Measurements from ENCODE around the gene AKR1E2. TPM values are rescaled to one million over a fixed set of nuclear protein-coding genes. Genes with fewer than 3 reads are reported as not detected.

AKR1E2 gene
- total RNA-seq, 6 donors from 2014 or later = 3.3 to 18.8 (median 7.9) TPM

DNA sequence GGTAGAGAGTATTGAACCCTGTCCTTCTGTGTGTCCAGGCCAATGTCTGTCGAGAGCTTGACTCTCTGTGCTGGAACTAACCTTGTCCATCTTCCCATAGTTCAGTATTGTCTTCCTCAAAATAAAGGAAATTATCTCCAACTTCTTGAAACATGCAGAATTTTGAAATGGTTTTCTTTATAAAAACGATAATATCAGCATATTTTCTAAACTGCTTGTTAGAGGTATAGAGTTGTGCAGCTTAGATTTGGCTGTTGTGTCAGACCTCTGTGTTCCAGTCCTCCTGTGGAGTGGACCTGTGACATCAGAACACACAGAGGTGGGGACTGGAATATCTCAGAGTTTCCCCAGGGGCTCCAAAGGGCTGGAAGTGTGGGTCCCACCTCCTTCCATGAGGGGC lies 22.2 kb upstream of the AKR1E2 start:
- no peak overlapping the region for H3K4me3 ChIP-seq
- no peak overlapping the region for H3K27ac ChIP-seq
- DNase-seq (no peak), ATAC-seq (ENCODE audit: low FRiP score in 2 of 2) (no peak)
- no peaks in the 10 kb centered on the region for H3K36me3 ChIP-seq
- no peaks in the 10 kb centered on the region for H3K9me3 ChIP-seq
- 81% methylated on average over 2 of the region's 2 CpGs for WGBS, 2 donors
- H3K4me1 ChIP-seq = peaks cover 0 to 6% (median 0%) of the 10 kb centered on the region in 4 donors
- no peaks in the 10 kb centered on the region for H3K27me3 ChIP-seq
- TF ChIP-seq POLR2AphosphoS5 (IDR thresholded peaks at IDR 0.05) (no peak), EP300 (IDR thresholded peaks at IDR 0.05) (no peak), POLR2A (IDR thresholded peaks at IDR 0.05) (no peak)
- TF ChIP-seq, protein P1, sequence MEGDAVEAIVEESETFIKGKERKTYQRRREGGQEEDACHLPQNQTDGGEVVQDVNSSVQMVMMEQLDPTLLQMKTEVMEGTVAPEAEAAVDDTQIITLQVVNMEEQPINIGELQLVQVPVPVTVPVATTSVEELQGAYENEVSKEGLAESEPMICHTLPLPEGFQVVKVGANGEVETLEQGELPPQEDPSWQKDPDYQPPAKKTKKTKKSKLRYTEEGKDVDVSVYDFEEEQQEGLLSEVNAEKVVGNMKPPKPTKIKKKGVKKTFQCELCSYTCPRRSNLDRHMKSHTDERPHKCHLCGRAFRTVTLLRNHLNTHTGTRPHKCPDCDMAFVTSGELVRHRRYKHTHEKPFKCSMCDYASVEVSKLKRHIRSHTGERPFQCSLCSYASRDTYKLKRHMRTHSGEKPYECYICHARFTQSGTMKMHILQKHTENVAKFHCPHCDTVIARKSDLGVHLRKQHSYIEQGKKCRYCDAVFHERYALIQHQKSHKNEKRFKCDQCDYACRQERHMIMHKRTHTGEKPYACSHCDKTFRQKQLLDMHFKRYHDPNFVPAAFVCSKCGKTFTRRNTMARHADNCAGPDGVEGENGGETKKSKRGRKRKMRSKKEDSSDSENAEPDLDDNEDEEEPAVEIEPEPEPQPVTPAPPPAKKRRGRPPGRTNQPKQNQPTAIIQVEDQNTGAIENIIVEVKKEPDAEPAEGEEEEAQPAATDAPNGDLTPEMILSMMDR (IDR thresholded peaks at IDR 0.05) = no peak

DNA sequence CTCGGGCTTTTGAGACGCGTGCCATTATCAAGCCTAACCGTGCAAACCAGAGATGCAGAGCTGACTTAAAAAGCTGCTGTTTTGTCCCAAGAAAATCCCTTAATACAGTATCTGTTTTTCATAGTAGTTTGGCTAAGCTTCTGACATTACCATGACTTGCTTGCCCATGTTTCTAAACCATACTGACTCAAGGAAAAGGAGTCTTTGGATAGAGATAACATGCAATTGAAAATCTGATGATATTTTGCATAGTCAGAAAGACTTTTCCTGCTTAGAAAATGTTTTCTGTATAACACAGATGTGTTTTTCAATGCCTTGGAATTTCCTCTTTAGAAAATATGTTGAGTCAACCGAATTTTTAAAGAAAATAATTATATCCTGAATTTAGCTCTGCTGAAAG lies 21.5 kb upstream of the AKR1E2 start:
- 84% methylated on average over 5 of the region's 5 CpGs for WGBS, 2 donors
- ATAC-seq (ENCODE audit: low FRiP score in 2 of 2) (no peak), DNase-seq (no peak)
- H3K27me3 ChIP-seq = no peaks in the 10 kb centered on the region
- TF ChIP-seq, protein P1 (IDR thresholded peaks at IDR 0.05) = no peak
- no peak for TF ChIP-seq POLR2AphosphoS5 (IDR thresholded peaks at IDR 0.05)
- TF ChIP-seq EP300 (IDR thresholded peaks at IDR 0.05) = no peak
- no peak for TF ChIP-seq POLR2A (IDR thresholded peaks at IDR 0.05)
- H3K27ac ChIP-seq = no peak overlapping the region
- H3K36me3 ChIP-seq = no peaks in the 10 kb centered on the region
- H3K9me3 ChIP-seq = no peaks in the 10 kb centered on the region
- H3K4me3 ChIP-seq = no peak overlapping the region
- H3K4me1 ChIP-seq = peaks cover 0 to 6% (median 0%) of the 10 kb centered on the region in 4 donors

DNA sequence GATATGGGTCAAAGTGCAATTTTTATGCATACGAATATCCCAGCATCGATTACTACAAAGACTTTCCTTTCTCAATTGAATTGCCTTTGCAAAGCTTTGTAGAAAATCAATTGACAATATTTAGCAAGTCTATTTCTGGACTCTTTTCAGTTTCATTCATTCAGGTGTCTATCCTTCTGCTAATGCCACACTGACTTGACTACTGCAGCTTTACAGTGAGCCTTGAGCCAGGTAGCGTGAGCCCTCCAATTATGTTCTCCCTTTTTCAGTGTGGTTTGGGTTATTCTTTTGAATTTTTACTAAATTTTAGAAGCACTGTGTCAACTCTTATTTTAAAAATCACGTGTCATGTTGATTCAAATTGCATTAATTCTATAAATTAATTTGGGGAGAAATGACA lies 19.5 kb upstream of the AKR1E2 start:
- WGBS, 2 donors = 78 to 90% methylated on average over 4 of the region's 4 CpGs
- peaks cover 0 to 6% (median 0%) of the 10 kb centered on the region in 4 donors for H3K4me1 ChIP-seq
- H3K27ac ChIP-seq = no peak overlapping the region
- H3K36me3 ChIP-seq = no peaks in the 10 kb centered on the region
- H3K27me3 ChIP-seq = no peaks in the 10 kb centered on the region
- H3K4me3 ChIP-seq = no peak overlapping the region
- DNase-seq = no peak
- TF ChIP-seq POLR2A (IDR thresholded peaks at IDR 0.05) = no peak
- no peak for TF ChIP-seq EP300 (IDR thresholded peaks at IDR 0.05)
- no peak for TF ChIP-seq POLR2AphosphoS5 (IDR thresholded peaks at IDR 0.05)
- TF ChIP-seq, protein P1 (IDR thresholded peaks at IDR 0.05) = no peak
- no peaks in the 10 kb centered on the region for H3K9me3 ChIP-seq
- ATAC-seq (ENCODE audit: low FRiP score in 2 of 2) = no peak

DNA sequence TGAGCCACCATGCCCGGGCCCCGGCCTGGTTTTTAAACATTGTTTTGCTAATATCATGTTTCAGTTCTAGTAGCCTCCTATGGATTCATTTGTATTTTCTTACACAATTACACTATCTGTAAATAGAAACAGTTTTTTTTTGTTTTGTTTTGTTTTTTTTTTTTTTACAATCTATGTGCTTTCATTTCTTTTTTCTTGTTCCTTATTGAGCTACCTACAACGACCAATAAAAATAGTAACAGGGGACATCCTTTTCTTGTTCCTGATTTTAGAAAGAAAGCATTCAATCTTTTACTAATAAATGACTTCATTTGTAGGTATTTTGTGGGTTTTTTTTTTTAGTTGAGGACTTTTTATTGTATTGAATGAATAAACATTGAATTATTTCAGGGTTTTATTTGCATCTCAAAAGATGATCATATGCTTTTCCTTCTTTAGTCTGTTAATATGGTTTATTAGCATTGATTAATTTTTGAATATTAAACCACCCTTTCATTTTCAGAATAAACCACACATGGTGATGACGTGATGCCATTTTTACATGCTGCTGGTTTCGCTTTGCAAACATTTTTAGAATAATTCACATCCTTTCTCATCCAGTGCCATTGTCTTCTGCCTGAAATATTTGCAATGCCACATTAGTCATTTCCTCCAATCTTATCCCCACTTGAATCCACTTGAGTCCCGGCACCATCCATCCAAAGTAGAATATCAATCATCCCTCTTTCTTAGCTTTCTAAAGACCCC lies 18.1 kb upstream of the AKR1E2 start:
- ATAC-seq (ENCODE audit: low FRiP score in 2 of 2) (no peak), DNase-seq (no peak)
- TF ChIP-seq, protein P1 (IDR thresholded peaks at IDR 0.05) = no peak
- TF ChIP-seq POLR2A (IDR thresholded peaks at IDR 0.05) = no peak
- Histone ChIP-seq H3K4me3 (no peak overlapping the region), H3K9me3 (no peaks in the 10 kb centered on the region), H3K36me3 (no peaks in the 10 kb centered on the region), H3K4me1 (peaks cover 0 to 6% (median 0%) of the 10 kb centered on the region in 4 donors), H3K27ac (no peak overlapping the region), H3K27me3 (no peaks in the 10 kb centered on the region)
- WGBS, 2 donors = 50 to 64% methylated on average over 6 of the region's 6 CpGs

DNA sequence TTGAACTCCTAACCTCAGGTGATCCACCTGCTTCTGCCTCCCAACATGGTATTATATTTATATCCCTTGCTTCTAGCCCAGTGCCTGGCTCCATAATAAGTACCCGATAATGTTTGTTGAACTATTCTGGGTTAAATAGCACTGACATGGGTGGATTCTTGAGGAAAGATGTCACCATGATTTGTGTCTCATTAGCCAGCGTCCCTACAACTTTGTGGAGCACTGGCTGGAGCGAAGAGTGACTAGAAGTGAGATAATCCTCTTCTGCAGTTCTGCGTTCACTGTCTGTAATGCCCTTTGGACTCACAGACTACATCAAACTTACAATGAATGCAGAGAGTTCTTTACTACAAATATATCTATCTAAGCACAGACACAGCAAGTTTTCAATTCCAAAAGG lies 16.9 kb upstream of the AKR1E2 start:
- H3K27ac ChIP-seq = no peak overlapping the region
- no peak overlapping the region for H3K4me3 ChIP-seq
- 93 to 96% methylated on average over 4 of the region's 4 CpGs for WGBS, 2 donors
- H3K36me3 ChIP-seq = no peaks in the 10 kb centered on the region
- DNase-seq = no peak
- no peaks in the 10 kb centered on the region for H3K27me3 ChIP-seq
- TF ChIP-seq, protein P1 (IDR thresholded peaks at IDR 0.05) = no peak
- TF ChIP-seq POLR2AphosphoS5 (IDR thresholded peaks at IDR 0.05) (no peak), EP300 (IDR thresholded peaks at IDR 0.05) (no peak), POLR2A (IDR thresholded peaks at IDR 0.05) (no peak)
- H3K4me1 ChIP-seq = peaks cover 0 to 6% (median 0%) of the 10 kb centered on the region in 4 donors
- no peak for ATAC-seq (ENCODE audit: low FRiP score in 2 of 2)
- no peaks in the 10 kb centered on the region for H3K9me3 ChIP-seq

Data from upper lobe of left lung (tissue), 6 donors.